HG03442 (cell line): Measurements from ENCODE around the gene SEPTIN2.
A peak's percentile ranks its signal among the peaks of the same experiment; 100 is the strongest.
"Not testable (repeated sequence)": the region's sequence is repeated elsewhere in the genome, so short reads cannot be mapped to it uniquely, and the experiment has no call there.

Source experiments
- ATAC-seq: cut with Tn5 transposase; IDR thresholded peaks from one replicate; pipeline ENCODE4 v1.9.1; 2021; ENCODE audit warnings: mild to moderate bottlenecking, moderate library complexity; ENCODE audit not compliant: unreplicated experiment

The SEPTIN2 gene

GRCh38 chr2:241379481-241380480 lies 64.1 kb downstream of the SEPTIN2 start:
- ATAC-seq = no peak

GRCh38 chr2:241381872-241382271 lies 66.1 kb downstream of the SEPTIN2 start:
- ATAC-seq = no peak

GRCh38 chr2:241385450-241385849 lies 69.7 kb downstream of the SEPTIN2 start:
- ATAC-seq = not testable (repeated sequence)

- ATAC-seq = no peak
These were observed 70.8 kb downstream of the SEPTIN2 start for GRCh38 chr2:241386519-241386918.

- no peak for ATAC-seq
These were observed 74.0 kb downstream of the SEPTIN2 start for GRCh38 chr2:241389697-241390096.

- no peak for ATAC-seq
These were observed 74.8 kb downstream of the SEPTIN2 start for GRCh38 chr2:241390301-241391206.

GRCh38 chr2:241391892-241392665 lies 76.4 kb downstream of the SEPTIN2 start:
- no peak for ATAC-seq

GRCh38 chr2:241392753-241393152 lies 77.0 kb downstream of the SEPTIN2 start:
- not testable (repeated sequence) for ATAC-seq

- peak; percentile 42 for ATAC-seq
These were observed 77.9 kb downstream of the SEPTIN2 start for GRCh38 chr2:241393524-241394196.

- ATAC-seq = not testable (repeated sequence)
These were observed 81.1 kb downstream of the SEPTIN2 start for GRCh38 chr2:241396809-241397208.

GRCh38 chr2:241399941-241400922 lies 84.5 kb downstream of the SEPTIN2 start:
- no peak for ATAC-seq
